ENCODE measurements around the gene MGAM2.

The MGAM2 gene

DNA sequence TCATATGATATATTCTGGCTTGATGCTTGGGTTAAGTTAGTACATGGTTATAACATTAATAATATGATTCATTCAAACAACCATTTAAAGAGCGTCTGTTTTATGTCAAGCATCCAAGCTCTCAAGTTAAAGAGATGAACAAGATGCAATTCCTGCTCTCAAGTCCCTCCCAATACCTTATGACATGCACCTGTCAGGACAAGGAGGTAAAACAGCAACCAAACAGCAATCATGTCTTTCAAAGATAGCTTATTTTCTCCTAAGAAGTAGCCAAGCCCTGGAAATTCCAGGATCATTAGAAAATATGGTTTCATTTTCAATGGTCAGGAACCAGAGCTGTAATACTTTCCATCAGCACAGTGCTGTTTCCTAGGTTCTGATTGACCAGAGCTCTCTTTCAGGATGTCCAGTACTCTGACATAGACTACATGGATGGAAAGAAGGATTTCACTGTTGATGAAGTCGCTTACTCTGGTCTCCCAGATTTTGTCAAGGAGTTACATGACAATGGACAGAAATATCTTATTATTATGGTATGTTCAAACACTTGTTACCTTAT is 29.0 kb downstream of the MGAM2 start:
- no peak for ATAC-seq

DNA sequence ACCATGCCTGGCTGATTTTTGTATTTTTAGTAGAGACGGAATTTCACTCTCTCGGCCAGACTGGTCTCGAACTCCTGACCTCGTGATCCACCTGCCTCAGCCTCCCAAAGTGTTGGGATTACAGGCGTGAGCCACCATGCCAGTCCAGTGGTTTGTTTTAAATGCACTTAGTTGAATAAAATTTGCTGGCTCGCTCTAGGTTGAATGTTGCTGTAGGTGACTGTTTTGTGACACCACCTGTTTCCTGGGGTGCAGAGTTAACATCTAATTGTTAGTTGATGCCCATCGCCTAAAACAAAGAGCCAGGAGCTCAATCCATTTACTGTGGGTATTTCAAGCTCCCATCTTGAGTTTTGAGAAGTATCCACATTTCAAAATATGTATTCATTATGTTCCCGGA is 31.2 kb downstream of the MGAM2 start:
- no peak for ATAC-seq
- TF ChIP-seq, protein P1, sequence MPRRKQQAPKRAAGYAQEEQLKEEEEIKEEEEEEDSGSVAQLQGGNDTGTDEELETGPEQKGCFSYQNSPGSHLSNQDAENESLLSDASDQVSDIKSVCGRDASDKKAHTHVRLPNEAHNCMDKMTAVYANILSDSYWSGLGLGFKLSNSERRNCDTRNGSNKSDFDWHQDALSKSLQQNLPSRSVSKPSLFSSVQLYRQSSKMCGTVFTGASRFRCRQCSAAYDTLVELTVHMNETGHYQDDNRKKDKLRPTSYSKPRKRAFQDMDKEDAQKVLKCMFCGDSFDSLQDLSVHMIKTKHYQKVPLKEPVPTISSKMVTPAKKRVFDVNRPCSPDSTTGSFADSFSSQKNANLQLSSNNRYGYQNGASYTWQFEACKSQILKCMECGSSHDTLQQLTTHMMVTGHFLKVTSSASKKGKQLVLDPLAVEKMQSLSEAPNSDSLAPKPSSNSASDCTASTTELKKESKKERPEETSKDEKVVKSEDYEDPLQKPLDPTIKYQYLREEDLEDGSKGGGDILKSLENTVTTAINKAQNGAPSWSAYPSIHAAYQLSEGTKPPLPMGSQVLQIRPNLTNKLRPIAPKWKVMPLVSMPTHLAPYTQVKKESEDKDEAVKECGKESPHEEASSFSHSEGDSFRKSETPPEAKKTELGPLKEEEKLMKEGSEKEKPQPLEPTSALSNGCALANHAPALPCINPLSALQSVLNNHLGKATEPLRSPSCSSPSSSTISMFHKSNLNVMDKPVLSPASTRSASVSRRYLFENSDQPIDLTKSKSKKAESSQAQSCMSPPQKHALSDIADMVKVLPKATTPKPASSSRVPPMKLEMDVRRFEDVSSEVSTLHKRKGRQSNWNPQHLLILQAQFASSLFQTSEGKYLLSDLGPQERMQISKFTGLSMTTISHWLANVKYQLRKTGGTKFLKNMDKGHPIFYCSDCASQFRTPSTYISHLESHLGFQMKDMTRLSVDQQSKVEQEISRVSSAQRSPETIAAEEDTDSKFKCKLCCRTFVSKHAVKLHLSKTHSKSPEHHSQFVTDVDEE (CRISPR knock-in tag; IDR thresholded peaks at IDR 0.05), result no peak
- TF ChIP-seq CSDC2 (CRISPR knock-in tag; IDR thresholded peaks at IDR 0.05) (no peak), ISL1 (CRISPR knock-in tag; IDR thresholded peaks at IDR 0.05) (no peak), SNAI2 (CRISPR knock-in tag; IDR thresholded peaks at IDR 0.05) (no peak), GLIS3 (CRISPR knock-in tag; IDR thresholded peaks at IDR 0.05) (no peak), ZNF70 (CRISPR knock-in tag; IDR thresholded peaks at IDR 0.05) (no peak), RARB (CRISPR knock-in tag; IDR thresholded peaks at IDR 0.05) (no peak), BACH2 (CRISPR knock-in tag; IDR thresholded peaks at IDR 0.05; ENCODE audit: borderline replicate concordance) (no peak), ARNTL (CRISPR knock-in tag; IDR thresholded peaks at IDR 0.05; ENCODE audit: borderline replicate concordance, low read depth) (no peak), ZC3H10 (CRISPR knock-in tag; IDR thresholded peaks at IDR 0.05) (no peak), TCF4 (CRISPR knock-in tag; IDR thresholded peaks at IDR 0.05; ENCODE audit: borderline replicate concordance) (no peak), PPARA (CRISPR knock-in tag; IDR thresholded peaks at IDR 0.05; ENCODE audit: borderline replicate concordance) (no peak), TOX (CRISPR knock-in tag; IDR thresholded peaks at IDR 0.05; ENCODE audit: borderline replicate concordance) (no peak), OSR1 (CRISPR knock-in tag; IDR thresholded peaks at IDR 0.05) (no peak), ESRRG (CRISPR knock-in tag; IDR thresholded peaks at IDR 0.05) (no peak), ZNF8 (CRISPR knock-in tag; IDR thresholded peaks at IDR 0.05) (no peak)
- TF ChIP-seq, protein P2, sequence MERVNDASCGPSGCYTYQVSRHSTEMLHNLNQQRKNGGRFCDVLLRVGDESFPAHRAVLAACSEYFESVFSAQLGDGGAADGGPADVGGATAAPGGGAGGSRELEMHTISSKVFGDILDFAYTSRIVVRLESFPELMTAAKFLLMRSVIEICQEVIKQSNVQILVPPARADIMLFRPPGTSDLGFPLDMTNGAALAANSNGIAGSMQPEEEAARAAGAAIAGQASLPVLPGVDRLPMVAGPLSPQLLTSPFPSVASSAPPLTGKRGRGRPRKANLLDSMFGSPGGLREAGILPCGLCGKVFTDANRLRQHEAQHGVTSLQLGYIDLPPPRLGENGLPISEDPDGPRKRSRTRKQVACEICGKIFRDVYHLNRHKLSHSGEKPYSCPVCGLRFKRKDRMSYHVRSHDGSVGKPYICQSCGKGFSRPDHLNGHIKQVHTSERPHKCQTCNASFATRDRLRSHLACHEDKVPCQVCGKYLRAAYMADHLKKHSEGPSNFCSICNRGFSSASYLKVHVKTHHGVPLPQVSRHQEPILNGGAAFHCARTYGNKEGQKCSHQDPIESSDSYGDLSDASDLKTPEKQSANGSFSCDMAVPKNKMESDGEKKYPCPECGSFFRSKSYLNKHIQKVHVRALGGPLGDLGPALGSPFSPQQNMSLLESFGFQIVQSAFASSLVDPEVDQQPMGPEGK (CRISPR knock-in tag; IDR thresholded peaks at IDR 0.05; ENCODE audit: borderline replicate concordance), result no peak
- TF ChIP-seq, protein P3, sequence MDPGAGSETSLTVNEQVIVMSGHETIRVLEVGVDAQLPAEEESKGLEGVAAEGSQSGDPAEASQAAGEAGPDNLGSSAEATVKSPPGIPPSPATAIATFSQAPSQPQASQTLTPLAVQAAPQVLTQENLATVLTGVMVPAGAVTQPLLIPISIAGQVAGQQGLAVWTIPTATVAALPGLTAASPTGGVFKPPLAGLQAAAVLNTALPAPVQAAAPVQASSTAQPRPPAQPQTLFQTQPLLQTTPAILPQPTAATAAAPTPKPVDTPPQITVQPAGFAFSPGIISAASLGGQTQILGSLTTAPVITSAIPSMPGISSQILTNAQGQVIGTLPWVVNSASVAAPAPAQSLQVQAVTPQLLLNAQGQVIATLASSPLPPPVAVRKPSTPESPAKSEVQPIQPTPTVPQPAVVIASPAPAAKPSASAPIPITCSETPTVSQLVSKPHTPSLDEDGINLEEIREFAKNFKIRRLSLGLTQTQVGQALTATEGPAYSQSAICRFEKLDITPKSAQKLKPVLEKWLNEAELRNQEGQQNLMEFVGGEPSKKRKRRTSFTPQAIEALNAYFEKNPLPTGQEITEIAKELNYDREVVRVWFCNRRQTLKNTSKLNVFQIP (CRISPR knock-in tag; IDR thresholded peaks at IDR 0.05; ENCODE audit: borderline replicate concordance, low read depth), result no peak
- TF ChIP-seq, protein P4, sequence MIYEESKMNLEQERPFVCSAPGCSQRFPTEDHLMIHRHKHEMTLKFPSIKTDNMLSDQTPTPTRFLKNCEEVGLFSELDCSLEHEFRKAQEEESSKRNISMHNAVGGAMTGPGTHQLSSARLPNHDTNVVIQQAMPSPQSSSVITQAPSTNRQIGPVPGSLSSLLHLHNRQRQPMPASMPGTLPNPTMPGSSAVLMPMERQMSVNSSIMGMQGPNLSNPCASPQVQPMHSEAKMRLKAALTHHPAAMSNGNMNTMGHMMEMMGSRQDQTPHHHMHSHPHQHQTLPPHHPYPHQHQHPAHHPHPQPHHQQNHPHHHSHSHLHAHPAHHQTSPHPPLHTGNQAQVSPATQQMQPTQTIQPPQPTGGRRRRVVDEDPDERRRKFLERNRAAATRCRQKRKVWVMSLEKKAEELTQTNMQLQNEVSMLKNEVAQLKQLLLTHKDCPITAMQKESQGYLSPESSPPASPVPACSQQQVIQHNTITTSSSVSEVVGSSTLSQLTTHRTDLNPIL (CRISPR knock-in tag; IDR thresholded peaks at IDR 0.05; ENCODE audit: low read depth), result no peak

More for the DNA sequence above, 29.0 kb downstream of the MGAM2 start:
- TF ChIP-seq ISL1 (CRISPR knock-in tag; IDR thresholded peaks at IDR 0.05), result no peak
- no peak for TF ChIP-seq ZFP3 (CRISPR knock-in tag; IDR thresholded peaks at IDR 0.05)
- TF ChIP-seq SNAI2 (CRISPR knock-in tag; IDR thresholded peaks at IDR 0.05), result no peak
- no peak for TF ChIP-seq ZFP30 (CRISPR knock-in tag; IDR thresholded peaks at IDR 0.05)
- TF ChIP-seq RARB (CRISPR knock-in tag; IDR thresholded peaks at IDR 0.05), result no peak
- TF ChIP-seq TOX (CRISPR knock-in tag; IDR thresholded peaks at IDR 0.05; ENCODE audit: borderline replicate concordance), result no peak
- no peak for TF ChIP-seq BACH2 (CRISPR knock-in tag; IDR thresholded peaks at IDR 0.05; ENCODE audit: borderline replicate concordance)
- no peak for TF ChIP-seq ZNF565 (CRISPR knock-in tag; conservative IDR thresholded peaks at IDR 0.05; ENCODE audit: low read depth)
- no peak for TF ChIP-seq TCF4 (CRISPR knock-in tag; IDR thresholded peaks at IDR 0.05; ENCODE audit: borderline replicate concordance)
- TF ChIP-seq GLIS3 (CRISPR knock-in tag; IDR thresholded peaks at IDR 0.05), result no peak
- TF ChIP-seq, protein P4 (CRISPR knock-in tag; IDR thresholded peaks at IDR 0.05; ENCODE audit: low read depth), result no peak
- TF ChIP-seq OSR1 (CRISPR knock-in tag; IDR thresholded peaks at IDR 0.05), result no peak
- TF ChIP-seq, protein P2 (CRISPR knock-in tag; IDR thresholded peaks at IDR 0.05; ENCODE audit: borderline replicate concordance), result no peak
- TF ChIP-seq ZC3H10 (CRISPR knock-in tag; IDR thresholded peaks at IDR 0.05), result no peak
- no peak for TF ChIP-seq PPARA (CRISPR knock-in tag; IDR thresholded peaks at IDR 0.05; ENCODE audit: borderline replicate concordance)

All from SK-N-SH treated with all-trans-retinoic acid at 6 μM for 48 hours (cell line).